Testis (tissue), 3 donors: ENCODE data around the gene RPL10. TPM values are rescaled to one million over a fixed set of nuclear protein-coding genes. Genes with fewer than 3 reads are reported as not detected.

Experiments
- DNase-seq: peaks from one replicate; pipeline ENCODE4 v3.0.0-alpha.2; 2019
- H3K27ac ChIP-seq, 2 donors: fragments of 200-600 bp; sonication (generic); one replicate each; pipeline ENCODE4 v1.5.1; 2019
- H3K27me3 ChIP-seq: fragments of 200-600 bp; sonication (generic); one replicate; pipeline ENCODE4 v1.5.1; 2019
- H3K36me3 ChIP-seq: fragments of 200-600 bp; sonication (generic); one replicate; pipeline ENCODE4 v1.5.1; 2017; ENCODE audit warnings: low read depth; ENCODE audit errors: missing control alignments
- H3K4me1 ChIP-seq: fragments of 200-600 bp; sonication (generic); one replicate; pipeline ENCODE4 v1.5.1; 2019
- H3K4me3 ChIP-seq, 2 donors: fragments of 200-600 bp; sonication (generic); one replicate each; pipeline ENCODE4 v1.5.1; 2017 to 2019
- H3K9me3 ChIP-seq: fragments of 200-600 bp; sonication (generic); one replicate; pipeline ENCODE4 v1.5.1; 2017
- POLR2A ChIP-seq: fragments of 450-650 bp; IDR thresholded peaks from one replicate; pipeline ENCODE4 v1.6.1; 2017; ENCODE audit warnings: antibody characterized with exemption, mild to moderate bottlenecking, moderate library complexity
- WGBS, 2 donors: methylation state at CpG; one replicate each; pipeline ENCODE4 v1.1.5; 2018; 5-methylcytosine and 5-hydroxymethylcytosine counted together
- intact Hi-C: fragments of 100-400 bp; cut with DNase I; formaldehyde crosslinking; loops from one replicate; pipeline ENCODE4 v1.15.1; 2023; ENCODE audit warnings: low total_unique reads
- polyA plus RNA-seq: library from polyadenylated mRNA; stranded (reverse); fragments of 350-450 nt; fragmentation: Illumina TruSeq; extraction: RNeasy Lipid Tissue Mini Kit (QIAGEN cat#74804); gene quantifications from one replicate; pipeline ENCODE4 v1.2.3, GENCODE V29; 2014; ENCODE audit warnings: low read depth, low replicate concordance; ENCODE audit not compliant: insufficient read depth
- total RNA-seq, 2 donors: library from RNA; depleted of rRNA; stranded (reverse); fragments of >200 nt; gene quantifications; one replicate each; pipeline ENCODE4 v1.2.3, GENCODE V29; 2016
- TF ChIP-seq, protein P1 (sequence below), 3 experiments: fragments of 450-650 bp in 2 of 3; fragments of 200-600 bp in 1 of 3; sonication (generic) in 1 of 3; IDR thresholded peaks; one replicate each; pipeline ENCODE4 v1.5.1; 2016 to 2019; ENCODE audit warnings: antibody characterized with exemption in 3 of 3, mild to moderate bottlenecking in 2 of 3, moderate library complexity in 1 of 3

The RPL10 gene
- total and polyA plus RNA-seq, 3 donors from 2014 or later: 925 to 1,913 (median 1,423) TPM

DNA sequence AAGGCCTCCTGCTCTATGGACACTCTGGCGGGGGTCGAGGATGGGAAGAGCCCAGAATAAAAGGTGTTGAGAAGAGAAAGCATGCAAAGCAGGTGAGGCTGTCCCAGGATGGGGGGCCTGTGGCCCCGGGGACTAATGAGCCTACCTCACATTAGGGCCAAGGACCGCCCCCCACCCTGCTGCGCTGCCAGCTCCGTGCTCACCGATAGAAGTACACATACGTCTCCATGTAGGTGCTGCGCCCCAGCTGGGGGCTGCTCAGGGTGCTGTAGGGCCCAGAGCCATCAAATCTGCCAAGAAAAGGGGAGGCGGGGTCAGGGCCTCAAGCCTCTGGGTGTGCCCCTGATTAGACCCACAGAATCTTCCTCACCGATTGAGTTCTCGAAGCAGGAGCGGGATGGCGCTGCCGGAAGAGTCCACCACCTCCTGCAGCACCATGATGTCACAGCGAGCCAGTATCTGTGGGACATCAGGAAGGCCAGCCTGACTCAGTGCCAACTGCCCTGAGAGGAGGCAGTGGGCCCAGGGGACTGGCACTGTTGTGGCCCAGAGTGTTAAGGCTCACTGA, 6.5 kb downstream of the RPL10 start:
- Histone ChIP-seq H3K4me1 (no peaks in the 10 kb centered on the region), H3K36me3 (no peaks in the 10 kb centered on the region), H3K4me3 (no peak overlapping the region), H3K9me3 (no peaks in the 10 kb centered on the region), H3K27me3 (no peaks in the 10 kb centered on the region), H3K27ac (no peak overlapping the region)
- TF ChIP-seq POLR2A: no peak
- TF ChIP-seq, protein P1, sequence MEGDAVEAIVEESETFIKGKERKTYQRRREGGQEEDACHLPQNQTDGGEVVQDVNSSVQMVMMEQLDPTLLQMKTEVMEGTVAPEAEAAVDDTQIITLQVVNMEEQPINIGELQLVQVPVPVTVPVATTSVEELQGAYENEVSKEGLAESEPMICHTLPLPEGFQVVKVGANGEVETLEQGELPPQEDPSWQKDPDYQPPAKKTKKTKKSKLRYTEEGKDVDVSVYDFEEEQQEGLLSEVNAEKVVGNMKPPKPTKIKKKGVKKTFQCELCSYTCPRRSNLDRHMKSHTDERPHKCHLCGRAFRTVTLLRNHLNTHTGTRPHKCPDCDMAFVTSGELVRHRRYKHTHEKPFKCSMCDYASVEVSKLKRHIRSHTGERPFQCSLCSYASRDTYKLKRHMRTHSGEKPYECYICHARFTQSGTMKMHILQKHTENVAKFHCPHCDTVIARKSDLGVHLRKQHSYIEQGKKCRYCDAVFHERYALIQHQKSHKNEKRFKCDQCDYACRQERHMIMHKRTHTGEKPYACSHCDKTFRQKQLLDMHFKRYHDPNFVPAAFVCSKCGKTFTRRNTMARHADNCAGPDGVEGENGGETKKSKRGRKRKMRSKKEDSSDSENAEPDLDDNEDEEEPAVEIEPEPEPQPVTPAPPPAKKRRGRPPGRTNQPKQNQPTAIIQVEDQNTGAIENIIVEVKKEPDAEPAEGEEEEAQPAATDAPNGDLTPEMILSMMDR (IDR thresholded peaks at IDR 0.05): no peak
- WGBS, 2 donors: 96% methylated on average over 16 of the region's 16 CpGs; no CpG with 5 or more reads in 1 of the 2 donors
- intact Hi-C loops: no loop called here
- no peak for DNase-seq

DNA sequence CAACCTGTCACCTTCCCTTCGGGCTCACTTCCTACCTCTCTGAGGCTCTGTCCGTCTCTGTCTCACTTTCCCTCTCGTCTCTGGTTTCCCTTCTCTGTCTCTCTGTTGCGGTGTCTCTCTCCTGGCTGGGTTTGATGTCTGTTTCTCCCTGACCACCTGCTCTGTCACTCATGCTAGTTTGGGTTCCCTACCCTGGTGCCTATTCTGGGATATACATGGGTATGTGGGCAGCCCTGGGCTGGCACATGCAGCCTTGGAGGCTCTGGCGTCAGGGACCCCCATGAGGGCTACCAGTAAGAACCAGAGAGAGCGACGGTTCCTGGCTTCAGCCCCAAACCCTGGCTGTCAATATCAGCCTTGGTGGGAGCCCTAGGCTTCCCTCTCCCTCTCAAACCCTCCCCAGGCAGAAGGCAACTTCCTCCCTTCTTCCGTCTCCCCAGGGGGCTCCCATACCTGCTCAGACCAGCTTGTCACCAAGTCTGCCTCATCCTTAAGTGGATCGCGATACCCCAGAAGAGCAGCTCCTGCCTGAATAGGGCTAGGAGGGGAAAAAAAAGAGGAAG, 10.6 kb downstream of the RPL10 start:
- TF ChIP-seq POLR2A: no peak
- TF ChIP-seq, protein P1 (IDR thresholded peaks at IDR 0.05): no peak
- Histone ChIP-seq H3K4me3 (no peak overlapping the region), H3K9me3 (no peaks in the 10 kb centered on the region), H3K4me1 (no peaks in the 10 kb centered on the region), H3K36me3 (no peaks in the 10 kb centered on the region), H3K27me3 (no peaks in the 10 kb centered on the region), H3K27ac (no peak overlapping the region)
- DNase-seq: no peak
- intact Hi-C loops: no loop called here
- 69 to 87% methylated on average over 3 to 10 of the region's 10 CpGs for WGBS, 2 donors

- TF ChIP-seq, protein P1 (IDR thresholded peaks at IDR 0.05): no peak
- TF ChIP-seq POLR2A: no peak
- Histone ChIP-seq H3K27me3 (no peaks in the 10 kb centered on the region), H3K4me3 (no peak within 1 kb of the TSS), H3K27ac (no peak within 1 kb of the TSS), H3K4me1 (no peaks in the 10 kb centered on the region), H3K36me3 (no peaks in the 10 kb centered on the region), H3K9me3 (no peaks in the 10 kb centered on the region)
- intact Hi-C loops: no loop called here
- peak; percentile 33 for DNase-seq
- 79 to 100% methylated on average over 1 to 22 of the region's 26 CpGs for WGBS, 2 donors
Observed at GRCh38 chrX:154409222-154409871, 11.2 kb downstream of the RPL10 start, which contains the start of gene DNASE1L1. DNASE1L1 (minus strand) TSS chrX:154409254; CDS start chrX:154405568, 3,686 bp downstream.

- Histone ChIP-seq H3K27ac (peak overlapping the region; percentile 92 to 93), H3K9me3 (no peaks in the 10 kb centered on the region), H3K4me3 (peak overlapping the region; percentile 60 to 79), H3K27me3 (no peaks in the 10 kb centered on the region), H3K36me3 (no peaks in the 10 kb centered on the region), H3K4me1 (no peaks in the 10 kb centered on the region)
- intact Hi-C loops: no loop called here
- DNase-seq: peak; percentile 84
- TF ChIP-seq POLR2A: no peak
- TF ChIP-seq, protein P1 (IDR thresholded peaks at IDR 0.05): no peak
- 4% methylated on average over 17 of the region's 29 CpGs; no CpG with 5 or more reads in 1 of the 2 donors for WGBS, 2 donors
Observed at GRCh38 chrX:154411981-154412340, 13.8 kb downstream of the RPL10 start.
